D721Med (cell line): ENCODE results near the gene PHF12.

ENCODE experiments used
- DNase-seq: peaks from one replicate; pipeline ENCODE4 v3.0.0; 2011; ENCODE audit warnings: low spot score; ENCODE audit not compliant: insufficient read length
- FAIRE-seq: peaks from 2 replicates; lab custom pipeline; 2011; peaks lifted over from hg19 to GRCh38; lab: Jason Lieb, UNC
- TF ChIP-seq, protein P1 (sequence below): IDR thresholded peaks from 2 replicates; pipeline ENCODE4 v1.5.1; 2012; ENCODE audit warnings: mild to moderate bottlenecking, control low read depth; ENCODE audit not compliant: insufficient read depth; ENCODE audit errors: missing control alignments

PHF12 gene

DNA sequence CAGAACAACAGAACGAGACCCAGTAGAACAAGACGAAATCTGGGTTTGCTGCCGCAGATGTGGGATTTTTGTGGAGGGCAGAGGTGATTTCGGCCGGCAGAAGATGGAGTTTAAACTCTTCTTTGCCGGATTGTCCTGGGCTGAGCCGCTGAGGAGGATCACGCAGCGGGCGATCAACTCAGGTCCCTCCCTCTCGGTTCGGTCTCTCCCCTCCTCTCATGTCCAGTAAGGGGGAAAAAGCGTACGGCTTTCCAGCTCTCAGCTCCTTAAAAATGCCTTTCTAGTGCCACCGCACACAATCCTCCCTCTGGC is 2.5 kb downstream of the PHF12 start:
- DNase-seq (no peak), FAIRE-seq (no peak)
- TF ChIP-seq, protein P1, sequence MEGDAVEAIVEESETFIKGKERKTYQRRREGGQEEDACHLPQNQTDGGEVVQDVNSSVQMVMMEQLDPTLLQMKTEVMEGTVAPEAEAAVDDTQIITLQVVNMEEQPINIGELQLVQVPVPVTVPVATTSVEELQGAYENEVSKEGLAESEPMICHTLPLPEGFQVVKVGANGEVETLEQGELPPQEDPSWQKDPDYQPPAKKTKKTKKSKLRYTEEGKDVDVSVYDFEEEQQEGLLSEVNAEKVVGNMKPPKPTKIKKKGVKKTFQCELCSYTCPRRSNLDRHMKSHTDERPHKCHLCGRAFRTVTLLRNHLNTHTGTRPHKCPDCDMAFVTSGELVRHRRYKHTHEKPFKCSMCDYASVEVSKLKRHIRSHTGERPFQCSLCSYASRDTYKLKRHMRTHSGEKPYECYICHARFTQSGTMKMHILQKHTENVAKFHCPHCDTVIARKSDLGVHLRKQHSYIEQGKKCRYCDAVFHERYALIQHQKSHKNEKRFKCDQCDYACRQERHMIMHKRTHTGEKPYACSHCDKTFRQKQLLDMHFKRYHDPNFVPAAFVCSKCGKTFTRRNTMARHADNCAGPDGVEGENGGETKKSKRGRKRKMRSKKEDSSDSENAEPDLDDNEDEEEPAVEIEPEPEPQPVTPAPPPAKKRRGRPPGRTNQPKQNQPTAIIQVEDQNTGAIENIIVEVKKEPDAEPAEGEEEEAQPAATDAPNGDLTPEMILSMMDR: no peak

DNA sequence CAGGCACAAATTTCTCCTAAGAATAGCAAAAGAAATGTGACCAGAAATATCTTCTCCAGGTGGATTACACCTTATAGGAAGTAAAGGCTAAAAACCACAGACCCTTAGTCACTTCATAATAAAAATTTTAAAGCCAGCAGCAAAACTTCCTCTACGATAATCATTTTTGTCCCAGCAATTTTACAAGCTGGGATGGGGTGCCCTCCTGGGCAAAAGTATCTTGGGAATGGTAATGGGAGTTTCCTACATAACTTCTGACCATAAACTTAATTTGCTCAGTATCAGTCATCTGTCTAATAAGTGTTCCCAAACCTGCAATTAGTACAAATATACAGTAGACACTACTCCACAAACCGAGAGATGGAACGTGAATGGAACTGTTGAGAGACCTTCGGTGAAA is 3.0 kb downstream of the PHF12 start:
- no peak for DNase-seq
- TF ChIP-seq, protein P1: no peak
- no peak for FAIRE-seq

DNA sequence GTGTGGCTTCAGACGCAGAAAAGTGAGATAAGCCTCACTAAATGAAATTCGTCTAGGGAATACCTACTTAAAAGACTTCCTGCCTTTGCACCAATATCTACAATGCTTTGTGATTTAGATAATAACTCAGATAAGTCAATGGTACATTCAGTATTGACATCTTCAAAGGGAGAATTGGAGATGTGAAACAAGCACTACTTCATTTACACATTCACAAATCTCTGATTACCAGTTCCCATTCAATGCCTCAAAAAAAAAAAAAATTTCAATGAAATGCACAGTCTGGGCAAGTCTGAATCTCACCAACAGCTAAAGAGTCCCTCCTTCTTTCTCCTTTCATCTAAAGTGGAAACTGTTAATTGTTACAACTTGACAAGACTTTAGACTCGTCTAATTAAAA is 3.7 kb downstream of the PHF12 start:
- no peak for FAIRE-seq

DNA sequence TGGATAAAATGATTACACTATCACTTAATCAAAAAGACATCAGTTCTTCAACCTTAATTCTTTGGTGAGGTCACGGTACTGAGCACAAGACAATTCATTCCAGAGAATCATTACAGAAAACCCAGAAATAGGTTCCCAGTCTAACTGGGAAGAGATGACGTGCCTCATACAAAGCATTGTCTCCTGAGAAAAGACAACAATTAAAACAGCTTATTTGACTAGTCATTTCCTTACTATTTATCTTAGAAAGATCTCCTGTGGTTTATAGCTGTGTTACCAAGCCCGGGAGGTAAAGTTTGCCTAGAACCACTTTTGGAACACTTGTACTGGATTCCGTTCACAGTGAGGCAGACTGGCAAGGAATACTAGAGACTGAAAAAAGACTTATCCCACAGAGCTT is 5.1 kb downstream of the PHF12 start:
- FAIRE-seq (no peak), DNase-seq (no peak)
- TF ChIP-seq, protein P1: no peak

More for the DNA sequence above, 3.7 kb downstream of the PHF12 start:
- DNase-seq: no peak
- TF ChIP-seq, protein P1: no peak

DNA sequence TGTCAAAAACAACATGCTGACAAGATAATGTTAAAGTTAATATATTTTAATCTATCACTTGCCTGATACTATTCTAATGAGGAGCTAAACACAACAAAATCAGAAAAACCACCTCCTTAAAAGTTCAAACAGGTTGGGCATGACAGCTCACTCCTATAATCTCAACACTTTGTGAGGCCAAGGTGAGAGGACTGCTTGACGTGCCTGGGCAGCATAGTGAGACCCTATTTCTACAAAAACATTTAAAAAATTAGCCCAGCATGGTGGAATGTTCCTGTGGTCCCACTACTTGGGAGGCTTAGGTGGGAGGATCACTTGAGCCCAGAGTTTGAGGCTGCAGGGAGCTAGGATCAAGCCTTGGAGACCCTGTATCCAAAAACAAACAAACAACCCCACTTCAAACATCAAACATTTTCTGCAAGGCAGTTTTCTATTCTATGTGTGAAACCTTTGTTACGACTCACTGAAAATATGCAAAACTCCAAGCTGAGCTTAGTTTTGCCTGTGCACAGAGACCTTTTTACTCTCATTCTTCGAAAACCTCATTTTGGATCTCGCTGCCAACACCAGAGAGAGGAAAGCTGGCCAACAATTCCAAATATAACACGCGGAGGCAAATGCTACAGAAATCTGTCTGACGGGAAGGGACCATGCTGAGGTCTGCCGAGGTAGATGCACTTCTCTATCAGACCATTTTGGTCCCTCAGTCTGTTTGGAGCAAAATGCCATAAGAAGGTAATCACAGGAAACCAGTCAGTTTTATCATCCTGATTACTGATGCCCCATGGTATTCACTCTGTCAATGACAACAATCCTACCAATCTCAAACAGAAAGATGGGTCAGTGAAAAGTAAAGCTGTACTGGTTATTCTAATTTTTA is 6.2 kb downstream of the PHF12 start:
- DNase-seq (no peak), FAIRE-seq (no peak)
- TF ChIP-seq, protein P1: no peak

DNA sequence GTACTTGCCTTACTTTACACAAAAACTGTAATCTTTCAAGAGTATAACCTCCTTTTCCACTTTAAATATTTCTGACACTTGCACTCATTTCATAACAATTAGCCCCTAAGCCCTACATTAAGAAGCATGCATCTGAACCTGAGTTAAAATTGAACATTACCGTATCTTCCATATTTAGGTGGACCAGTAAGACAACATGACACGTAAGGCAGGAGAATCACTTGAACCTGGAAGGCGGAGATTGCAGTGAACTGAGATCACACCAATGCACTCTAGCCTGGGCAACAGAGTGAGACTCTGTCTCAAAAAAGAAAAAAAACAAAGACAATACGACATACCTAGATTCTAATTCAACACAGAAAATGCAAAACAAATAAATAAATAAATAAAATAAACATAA is 7.0 kb downstream of the PHF12 start:
- TF ChIP-seq, protein P1: no peak
- no peak for FAIRE-seq

DNA sequence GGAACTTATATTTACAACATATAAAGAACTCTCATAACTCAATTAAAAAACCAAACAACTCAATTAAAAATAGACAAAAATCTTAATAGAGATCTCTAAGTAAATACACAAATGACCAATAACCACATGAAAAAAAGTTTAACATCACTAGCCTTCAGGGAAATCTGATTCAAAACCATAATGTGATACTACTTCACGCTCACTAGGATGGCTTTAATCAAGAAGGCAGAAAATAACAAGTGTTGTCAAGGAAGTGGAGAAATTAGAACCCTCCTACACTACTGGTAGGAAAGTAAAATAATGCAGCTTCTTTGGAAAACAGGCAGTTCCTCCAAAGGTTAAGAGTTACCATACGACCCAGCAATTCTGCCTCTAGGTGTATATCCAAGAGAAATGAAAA is 8.4 kb downstream of the PHF12 start:
- TF ChIP-seq, protein P1: no peak
- DNase-seq (no peak), FAIRE-seq (no peak)

More for the DNA sequence above, 7.0 kb downstream of the PHF12 start:
- DNase-seq: no peak
